ENCODE results near the gene ZSCAN9. TPM values are rescaled to one million over a fixed set of nuclear protein-coding genes. Genes with fewer than 3 reads are reported as not detected.

The ZSCAN9 gene
- total and polyA plus RNA-seq, 2 of the 8 experiments (the other 6 are each of a cell fraction or from before 2014, with no cell fraction given): 10.8 to 13.6 TPM

GRCh38 chr6:28206527-28206926 is 18.5 kb upstream of the ZSCAN9 start (continued):
- TF ChIP-seq CHD7 (IDR thresholded peaks at IDR 0.05; ENCODE audit: insufficient replicate concordance, low read length) (no peak), GTF2F1 (IDR thresholded peaks at IDR 0.05; ENCODE audit: borderline replicate concordance, low read depth, low read length) (no peak), USF2 (IDR thresholded peaks at IDR 0.05; ENCODE audit: low read length) (no peak), SP4 (IDR thresholded peaks at IDR 0.05; ENCODE audit: low read length) (no peak), BRCA1 (IDR thresholded peaks at IDR 0.05; ENCODE audit: low read depth, low read length) (no peak), YY1 (IDR thresholded peaks at IDR 0.05; ENCODE audit: low read depth, low read length) (no peak), EGR1 (IDR thresholded peaks at IDR 0.05; ENCODE audit: borderline replicate concordance, low read depth, low read length) (no peak), CBX5 (IDR thresholded peaks at IDR 0.05; ENCODE audit: low read depth, low read length) (no peak), CHD2 (IDR thresholded peaks at IDR 0.05; ENCODE audit: low read length) (no peak), SUZ12 (IDR thresholded peaks at IDR 0.05; ENCODE audit: low read length) (no peak), ASH2L (IDR thresholded peaks at IDR 0.05; ENCODE audit: low read length) (no peak), GABPA (IDR thresholded peaks at IDR 0.05; ENCODE audit: borderline replicate concordance, insufficient read depth, low read length) (no peak)

Data from H1 (cell line).